ENCODE results near the gene DVL1. TPM values are rescaled to one million over a fixed set of nuclear protein-coding genes. Genes with fewer than 3 reads are reported as not detected.

Gene DVL1
- total RNA-seq (10 to 100 TPM; 50.7 to 85.0 (median 61.9) TPM), polyA plus RNA-seq (10 to 100 TPM; 25.8 to 59.9 (median 36.3) TPM)

DNA sequence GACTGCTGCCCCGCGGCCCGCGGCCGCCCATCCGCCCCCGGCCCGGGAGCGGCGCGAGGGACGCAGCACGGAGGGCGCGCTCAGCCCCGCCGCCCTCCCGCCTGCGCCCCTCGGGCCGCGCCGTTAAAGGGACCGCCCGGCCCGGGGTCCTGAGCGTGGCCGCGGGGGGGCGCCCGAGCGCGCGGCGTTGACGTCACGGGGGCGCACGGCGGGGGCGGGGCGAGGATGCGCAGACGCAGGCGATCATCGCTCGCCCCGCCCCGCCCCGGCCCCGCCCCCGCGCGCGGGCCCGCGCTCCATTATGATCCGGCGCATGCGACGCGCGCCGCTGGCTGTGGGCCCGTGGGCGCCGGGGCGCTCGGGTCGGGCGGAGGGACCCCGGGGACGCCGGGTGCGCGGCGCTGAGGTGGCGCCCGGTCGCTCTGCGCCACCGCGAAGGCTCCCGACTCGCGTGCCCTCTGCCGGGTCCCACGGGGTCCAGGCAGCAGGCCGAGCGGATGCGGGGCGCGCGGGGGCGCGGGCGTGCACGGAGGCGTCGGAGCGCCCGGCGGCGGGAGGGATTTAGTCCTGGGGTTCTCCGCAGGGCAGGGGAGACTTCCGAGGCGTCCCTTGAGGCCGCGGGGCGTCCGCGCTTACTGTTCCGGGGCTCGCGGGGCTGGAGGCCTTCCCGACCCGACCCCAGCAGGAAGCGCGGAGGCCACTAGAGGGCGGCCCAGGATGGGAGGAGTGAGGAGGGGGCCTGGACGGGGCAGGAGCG is at the start of gene DVL1:
Gene DVL1 (minus strand): TSS at position 163 of the 757 bp plus-strand sequence. CDS start 353 bp downstream, outside the sequence.
- TF ChIP-seq, protein P1, sequence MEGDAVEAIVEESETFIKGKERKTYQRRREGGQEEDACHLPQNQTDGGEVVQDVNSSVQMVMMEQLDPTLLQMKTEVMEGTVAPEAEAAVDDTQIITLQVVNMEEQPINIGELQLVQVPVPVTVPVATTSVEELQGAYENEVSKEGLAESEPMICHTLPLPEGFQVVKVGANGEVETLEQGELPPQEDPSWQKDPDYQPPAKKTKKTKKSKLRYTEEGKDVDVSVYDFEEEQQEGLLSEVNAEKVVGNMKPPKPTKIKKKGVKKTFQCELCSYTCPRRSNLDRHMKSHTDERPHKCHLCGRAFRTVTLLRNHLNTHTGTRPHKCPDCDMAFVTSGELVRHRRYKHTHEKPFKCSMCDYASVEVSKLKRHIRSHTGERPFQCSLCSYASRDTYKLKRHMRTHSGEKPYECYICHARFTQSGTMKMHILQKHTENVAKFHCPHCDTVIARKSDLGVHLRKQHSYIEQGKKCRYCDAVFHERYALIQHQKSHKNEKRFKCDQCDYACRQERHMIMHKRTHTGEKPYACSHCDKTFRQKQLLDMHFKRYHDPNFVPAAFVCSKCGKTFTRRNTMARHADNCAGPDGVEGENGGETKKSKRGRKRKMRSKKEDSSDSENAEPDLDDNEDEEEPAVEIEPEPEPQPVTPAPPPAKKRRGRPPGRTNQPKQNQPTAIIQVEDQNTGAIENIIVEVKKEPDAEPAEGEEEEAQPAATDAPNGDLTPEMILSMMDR (IDR thresholded peaks at IDR 0.05) = peak; percentile 32 to 61 (median 53)
- TF ChIP-seq POLR2AphosphoS5 (IDR thresholded peaks at IDR 0.05) (peak; percentile 9 to 38 (median 27)), POLR2A (IDR thresholded peaks at IDR 0.05) (no peak)
- Histone ChIP-seq H3K27ac (peak within 1 kb of the TSS; percentile 87 to 96 (median 95)), H3K4me3 (peak within 1 kb of the TSS; percentile 58 to 80 (median 70)), H3K27me3 (no peaks in the 10 kb centered on the region), H3K9me3 (no peaks in the 10 kb centered on the region), H3K4me1 (peaks cover 0 to 72% (median 61%) of the 10 kb centered on the region in 4 donors), H3K36me3 (peaks cover 1 to 16% (median 9%) of the 10 kb centered on the region in 4 donors)
- 1% methylated on average over 122 of the region's 122 CpGs for WGBS, 2 donors
- intact Hi-C loops (cut with DNase I) = loop anchor here (2.0 kb wide), 3 partner anchors 23 to 41 kb away; partner anchors contain the start of genes CPTP, INTS11 and PUSL1
- DNase-seq = peak; percentile 87

DNA sequence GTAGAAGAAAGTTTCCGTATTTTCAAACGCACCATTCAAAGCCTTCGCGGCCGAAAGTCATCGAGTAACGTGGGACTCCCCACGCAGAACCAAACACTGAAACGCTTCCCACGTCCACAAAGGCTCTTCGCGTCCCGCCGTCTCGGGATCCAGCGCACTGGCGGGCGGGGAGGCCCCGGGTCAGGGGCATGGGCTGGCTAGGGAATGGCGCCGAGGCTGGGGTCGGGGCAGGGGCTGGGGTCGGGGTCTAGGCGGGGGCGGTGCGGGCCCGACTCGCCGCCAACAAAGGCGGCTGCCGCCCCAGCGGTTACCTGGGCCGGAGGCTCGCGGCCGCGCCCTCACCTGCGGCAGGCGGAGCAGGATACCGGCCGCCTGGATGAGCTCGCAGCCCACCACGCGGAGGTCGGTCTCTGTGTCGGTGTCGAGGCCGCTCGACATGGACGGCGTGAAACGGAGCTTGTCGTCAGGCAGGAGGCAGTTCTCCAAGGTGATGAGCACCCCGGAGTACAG is 49.5 kb upstream of the DVL1 start:
- 0 to 1% methylated on average over 54 of the region's 54 CpGs for WGBS, 2 donors
- peaks cover 0 to 52% (median 27%) of the 10 kb centered on the region in 4 donors for H3K4me1 ChIP-seq
- intact Hi-C loops (cut with DNase I) = loop anchor here (1.0 kb wide), 1 partner anchor 43 kb away; no protein-coding TSS in a partner anchor

DNA sequence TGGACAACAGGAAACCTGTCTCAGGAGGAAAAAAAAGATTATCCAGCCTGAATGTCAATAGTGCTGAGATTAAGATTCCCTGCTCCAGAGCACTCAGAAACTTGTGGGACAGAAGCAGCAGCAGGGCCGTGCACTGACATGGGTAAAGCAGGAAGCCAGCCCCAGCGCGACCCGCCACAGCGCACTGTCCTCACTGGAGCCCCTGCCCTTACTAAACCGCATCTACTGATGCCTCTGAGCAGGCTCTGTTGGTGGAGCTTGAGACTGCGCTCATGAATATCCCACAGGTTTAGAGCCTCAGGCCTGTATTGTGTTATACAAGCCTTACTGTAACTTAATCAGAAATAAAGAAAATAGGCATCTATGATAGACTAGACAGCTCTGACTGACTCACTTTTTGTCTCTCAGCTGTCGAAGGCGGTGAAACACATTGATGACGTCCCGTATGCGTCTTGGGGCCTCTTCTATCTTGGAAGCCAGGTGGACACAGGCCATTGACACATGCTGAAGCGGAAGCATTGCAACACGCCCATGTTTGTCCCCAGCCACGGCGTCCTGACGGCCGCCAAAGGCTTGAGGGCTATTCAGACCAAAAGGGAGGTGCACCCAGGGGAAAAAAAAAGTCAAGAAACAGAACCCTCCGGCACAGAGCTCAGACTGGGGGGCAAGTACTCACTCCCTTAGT is 48.8 kb upstream of the DVL1 start:
- H3K27ac ChIP-seq = peak overlapping the region in 3 of 4 donors; percentile 81 to 91 (median 90)
- peaks cover 11 to 77% (median 49%) of the 10 kb centered on the region in 4 donors for H3K36me3 ChIP-seq
- TF ChIP-seq, protein P1 (IDR thresholded peaks at IDR 0.05) = no peak
- TF ChIP-seq POLR2A (IDR thresholded peaks at IDR 0.05) (no peak), EP300 (IDR thresholded peaks at IDR 0.05) (no peak), POLR2AphosphoS5 (IDR thresholded peaks at IDR 0.05) (no peak)
- WGBS, 2 donors = 46 to 62% methylated on average over 19 of the region's 19 CpGs
- no peaks in the 10 kb centered on the region for H3K27me3 ChIP-seq
- DNase-seq = no peak
- H3K4me1 ChIP-seq = peaks cover 0 to 53% (median 27%) of the 10 kb centered on the region in 4 donors
- H3K4me3 ChIP-seq = peak overlapping the region; percentile 72 to 94 (median 86)
- H3K9me3 ChIP-seq = no peaks in the 10 kb centered on the region
- intact Hi-C loops (cut with DNase I) = no loop called here

More for the DNA sequence above, 49.5 kb upstream of the DVL1 start:
- TF ChIP-seq EP300 (IDR thresholded peaks at IDR 0.05) = no peak
- TF ChIP-seq POLR2AphosphoS5 (IDR thresholded peaks at IDR 0.05) = no peak
- no peak for TF ChIP-seq POLR2A (IDR thresholded peaks at IDR 0.05)
- TF ChIP-seq, protein P1 (IDR thresholded peaks at IDR 0.05) = no peak
- no peak for DNase-seq
- no peaks in the 10 kb centered on the region for H3K9me3 ChIP-seq
- no peaks in the 10 kb centered on the region for H3K27me3 ChIP-seq
- H3K36me3 ChIP-seq = peaks cover 4 to 77% (median 42%) of the 10 kb centered on the region in 4 donors
- H3K27ac ChIP-seq = peak overlapping the region; percentile 81 to 91 (median 88)
- peak overlapping the region; percentile 72 to 94 (median 86) for H3K4me3 ChIP-seq

DNA sequence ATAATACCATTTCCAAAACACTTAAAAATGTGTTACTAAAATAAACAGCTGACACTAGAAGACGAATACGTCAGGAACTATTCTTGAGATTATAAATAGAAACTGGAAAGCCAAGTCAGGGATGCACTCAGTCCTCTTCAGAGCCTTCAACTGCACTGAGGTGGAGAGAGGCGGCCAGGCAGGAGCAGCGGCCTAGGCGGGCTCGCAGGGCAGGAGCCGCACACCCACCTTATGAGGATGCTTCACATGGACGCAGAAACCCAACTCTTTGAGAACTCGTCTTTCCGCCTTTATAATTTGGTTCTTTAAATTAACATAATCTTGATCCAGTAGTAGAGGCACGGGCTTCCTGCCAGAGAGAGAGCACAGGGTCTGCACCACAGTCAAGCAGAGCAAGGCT is 45.9 kb upstream of the DVL1 start:
- H3K27me3 ChIP-seq = no peaks in the 10 kb centered on the region
- WGBS, 2 donors = 93 to 94% methylated on average over 11 of the region's 11 CpGs
- TF ChIP-seq POLR2AphosphoS5 (IDR thresholded peaks at IDR 0.05) (no peak), POLR2A (IDR thresholded peaks at IDR 0.05) (no peak), EP300 (IDR thresholded peaks at IDR 0.05) (no peak)
- TF ChIP-seq, protein P1 (IDR thresholded peaks at IDR 0.05) = no peak
- H3K27ac ChIP-seq = peak overlapping the region in 1 of 4 donors; percentile 22
- H3K4me3 ChIP-seq = no peak overlapping the region
- no peak for DNase-seq
- H3K4me1 ChIP-seq = peaks cover 0 to 43% (median 21%) of the 10 kb centered on the region in 4 donors
- H3K36me3 ChIP-seq = peaks cover 31 to 79% (median 57%) of the 10 kb centered on the region in 4 donors
- no peaks in the 10 kb centered on the region for H3K9me3 ChIP-seq
- intact Hi-C loops (cut with DNase I) = no loop called here

Data from sigmoid colon (tissue), 7 donors.